Globus pallidus (tissue), 1 donor: ENCODE measurements around the gene TRIM7.

Experiments
- DNase-seq: peaks from one replicate; pipeline ENCODE4 v3.0.0-alpha.2; 2015; ENCODE audit warnings: low spot score

TRIM7 gene

DNA sequence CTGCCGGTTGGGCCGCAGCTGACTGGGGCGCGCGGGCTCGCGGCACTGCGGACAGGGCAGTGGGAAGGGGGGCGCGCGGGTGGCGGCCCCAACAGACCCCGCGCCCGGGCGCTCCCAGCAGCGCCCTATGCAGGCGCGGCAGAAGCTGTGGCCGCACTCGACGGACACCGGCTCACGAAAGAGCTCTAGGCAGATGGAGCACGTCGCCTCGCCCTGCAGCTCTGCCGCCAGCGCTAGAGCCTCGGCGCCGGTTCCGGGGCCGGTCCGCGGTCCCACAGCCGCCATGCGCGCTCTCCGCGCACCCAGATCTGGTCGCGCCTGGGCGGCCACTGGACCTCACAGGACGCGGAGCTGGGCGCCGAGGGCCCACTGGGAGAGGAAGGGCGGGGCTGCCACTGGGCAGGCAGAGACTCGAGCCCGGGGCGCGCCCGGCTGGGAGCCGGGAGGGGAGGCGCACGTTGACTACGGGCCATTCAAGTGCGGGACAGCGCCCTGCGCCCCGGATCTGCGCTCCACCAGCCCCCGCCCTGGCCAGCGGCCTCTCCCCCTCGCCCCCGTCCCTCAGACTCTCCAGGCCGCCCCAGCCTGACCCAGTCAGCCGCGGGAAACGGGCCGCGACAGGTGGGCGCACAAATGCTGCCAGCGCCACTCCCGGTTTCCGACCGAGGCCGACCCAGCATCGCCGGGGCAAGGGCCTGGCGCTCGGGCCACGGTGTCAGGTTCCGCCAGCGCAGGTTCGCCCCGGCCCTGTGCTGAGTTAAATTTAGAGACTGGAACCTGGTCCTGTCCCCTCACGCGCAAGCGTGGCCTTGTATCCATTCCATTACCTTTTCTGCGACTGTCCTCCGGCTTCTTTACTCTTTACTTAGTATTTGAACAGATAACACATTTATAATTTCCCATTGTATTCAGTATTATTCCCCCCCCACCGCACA, at the start of gene TRIM7:
TRIM7 (minus strand) TSS at position 371 of the 935 bp plus-strand sequence; CDS start at position 285, 86 bp downstream.
- no peak for DNase-seq

GRCh38 chr5:181248277-181248676, 43.3 kb upstream of the TRIM7 start:
- no peak for DNase-seq

DNA sequence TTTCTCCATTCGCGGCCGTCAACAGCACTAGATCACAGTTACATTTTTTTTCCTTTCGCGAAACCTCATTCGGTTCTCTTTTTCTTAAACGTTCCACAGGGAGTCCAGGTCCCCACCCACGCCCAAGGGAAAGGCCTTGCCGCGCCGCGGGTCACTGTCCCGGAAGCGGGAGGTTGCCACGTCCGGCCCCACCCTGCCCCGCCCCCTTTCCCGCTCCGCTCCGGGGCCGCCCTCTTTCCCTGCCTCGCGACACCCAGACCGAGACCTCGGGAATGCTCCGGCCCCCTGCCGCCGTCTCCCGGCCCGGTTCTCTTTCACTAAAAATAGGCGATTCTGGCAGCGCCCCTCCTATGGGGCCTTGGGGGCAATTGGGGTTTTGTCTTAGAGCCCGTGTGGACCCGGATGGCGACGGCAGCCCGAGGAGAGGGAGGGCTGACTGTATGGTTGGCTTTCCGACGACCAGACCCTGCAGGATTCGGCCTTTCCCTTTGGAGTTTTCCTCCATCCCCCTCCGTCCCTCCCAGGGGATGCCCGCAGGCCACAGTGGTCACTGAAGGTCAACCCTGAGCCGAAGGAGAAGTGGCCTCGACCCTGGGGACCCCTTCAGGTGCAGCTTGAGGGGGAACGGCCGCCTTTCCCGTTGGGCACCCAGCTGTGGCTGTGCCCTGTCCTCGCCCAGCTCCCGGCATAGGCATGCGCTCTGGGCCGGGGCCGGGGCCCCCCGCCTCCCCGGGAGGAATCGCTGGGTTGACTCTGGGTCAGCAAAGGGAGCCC, 41.5 kb upstream of the TRIM7 start:
- peak; percentile 87 for DNase-seq

GRCh38 chr5:181245427-181246275, 40.7 kb upstream of the TRIM7 start:
- DNase-seq = no peak

GRCh38 chr5:181243564-181244343, 38.8 kb upstream of the TRIM7 start, which contains the start of gene RACK1:
Gene RACK1, minus strand, starts transcription at chr5:181243906. Its CDS starts 106 bp downstream, at chr5:181243800.
- peak; percentile 94 for DNase-seq

- no peak for DNase-seq
Measured at GRCh38 chr5:181243018-181243563, 38.1 kb upstream of the TRIM7 start.

DNA sequence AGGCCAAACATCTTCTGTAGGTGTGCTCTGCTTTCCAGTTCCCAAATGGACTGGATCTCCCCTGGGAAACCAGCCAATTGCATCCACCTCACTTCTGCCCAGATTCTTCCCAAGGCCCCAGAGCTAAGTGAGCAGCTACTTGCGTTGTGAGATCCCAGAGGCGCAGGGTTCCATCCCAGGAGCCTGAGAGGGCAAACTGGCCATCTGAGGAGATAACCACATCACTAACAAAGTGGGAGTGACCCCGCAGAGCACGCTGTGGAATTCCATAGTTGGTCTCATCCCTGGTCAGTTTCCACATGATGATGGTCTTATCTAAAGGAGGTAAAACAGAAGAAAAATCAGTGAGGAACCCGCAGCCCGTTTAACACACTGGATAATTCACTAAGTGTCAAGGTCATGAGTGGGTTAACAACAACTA, 37.0 kb upstream of the TRIM7 start:
- DNase-seq = no peak

DNA sequence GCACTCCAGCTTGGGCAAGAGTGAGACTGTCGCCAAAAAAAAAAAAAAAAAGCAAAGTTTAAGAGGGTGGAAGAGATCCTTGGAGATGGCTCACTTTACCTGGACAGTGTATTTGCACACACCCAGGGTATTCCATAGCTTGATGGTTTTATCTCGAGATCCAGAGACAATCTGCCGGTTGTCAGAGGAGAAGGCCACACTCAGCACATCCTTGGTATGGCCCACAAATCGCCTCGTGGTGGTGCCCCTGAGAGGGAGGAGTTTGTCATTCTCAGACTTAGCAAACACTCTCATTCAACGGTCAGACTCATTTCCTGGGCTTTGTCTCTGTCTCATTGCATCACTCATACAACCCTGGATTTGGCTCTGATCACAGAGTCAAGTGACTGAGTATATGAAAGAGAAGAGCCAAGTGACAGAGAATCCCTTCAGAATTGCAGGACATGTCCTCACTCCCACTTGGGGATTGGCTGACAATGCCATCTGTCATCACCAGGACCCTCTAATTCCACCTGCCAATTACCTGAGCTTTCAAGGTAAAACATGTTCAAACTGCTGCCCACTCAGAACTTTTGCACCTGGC, 36.5 kb upstream of the TRIM7 start:
- no peak for DNase-seq

GRCh38 chr5:181239062-181239663, 34.2 kb upstream of the TRIM7 start:
- no peak for DNase-seq

GRCh38 chr5:181237729-181238385, 32.9 kb upstream of the TRIM7 start:
- DNase-seq = no peak

GRCh38 chr5:181236954-181237641, 32.1 kb upstream of the TRIM7 start:
- DNase-seq = no peak

GRCh38 chr5:181236471-181236870, 31.5 kb upstream of the TRIM7 start:
- DNase-seq = no peak

DNA sequence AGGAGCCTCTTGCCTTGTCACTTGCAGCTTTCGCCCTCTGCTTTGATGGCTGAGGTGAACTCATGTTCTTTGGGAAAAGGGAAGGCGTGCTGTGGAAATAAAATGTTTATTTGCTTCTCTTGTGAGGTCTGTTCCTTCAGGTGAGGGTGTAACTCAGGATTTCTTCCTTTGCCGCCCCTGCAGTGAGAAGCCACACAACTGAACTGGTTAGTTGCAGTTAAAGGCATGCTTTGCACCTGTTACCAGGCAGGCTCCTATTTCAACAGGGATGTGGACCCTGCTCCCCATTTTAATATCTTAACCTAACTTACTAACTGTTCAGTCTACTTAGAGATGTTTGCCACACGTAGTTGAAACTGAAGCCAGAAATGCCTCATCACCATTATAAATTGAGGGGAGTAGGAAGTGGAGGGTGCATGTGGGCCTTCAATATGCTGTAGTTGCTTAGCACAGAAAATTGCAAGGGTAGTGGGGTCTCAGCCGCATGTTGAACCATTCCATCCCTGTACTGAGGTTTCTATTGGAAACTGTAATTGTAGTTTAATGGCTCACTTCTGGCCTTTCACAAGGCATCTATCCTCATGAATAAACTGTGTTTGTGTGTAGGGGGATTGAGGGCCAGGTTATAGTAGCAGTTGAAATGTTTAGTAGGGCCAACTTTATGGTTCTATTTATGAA, 30.8 kb upstream of the TRIM7 start:
- DNase-seq = no peak

DNA sequence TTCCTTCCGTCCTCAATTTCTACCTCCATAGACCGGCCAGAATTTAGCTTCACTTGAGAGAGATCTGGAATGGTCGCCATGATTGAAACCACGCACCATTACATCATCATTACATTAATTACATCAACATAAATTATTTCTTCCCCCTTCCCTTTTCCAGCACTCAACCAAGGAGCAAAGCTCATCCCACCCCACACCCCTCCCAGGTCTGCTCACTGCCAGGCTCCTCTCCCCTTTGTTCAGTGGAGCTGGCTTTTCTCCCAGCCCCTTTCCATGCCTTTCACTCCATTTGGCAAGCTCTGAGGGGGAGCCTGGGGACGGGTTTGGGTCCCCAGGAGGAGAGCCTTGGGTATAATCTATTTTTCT, 30.3 kb upstream of the TRIM7 start:
- no peak for DNase-seq

DNA sequence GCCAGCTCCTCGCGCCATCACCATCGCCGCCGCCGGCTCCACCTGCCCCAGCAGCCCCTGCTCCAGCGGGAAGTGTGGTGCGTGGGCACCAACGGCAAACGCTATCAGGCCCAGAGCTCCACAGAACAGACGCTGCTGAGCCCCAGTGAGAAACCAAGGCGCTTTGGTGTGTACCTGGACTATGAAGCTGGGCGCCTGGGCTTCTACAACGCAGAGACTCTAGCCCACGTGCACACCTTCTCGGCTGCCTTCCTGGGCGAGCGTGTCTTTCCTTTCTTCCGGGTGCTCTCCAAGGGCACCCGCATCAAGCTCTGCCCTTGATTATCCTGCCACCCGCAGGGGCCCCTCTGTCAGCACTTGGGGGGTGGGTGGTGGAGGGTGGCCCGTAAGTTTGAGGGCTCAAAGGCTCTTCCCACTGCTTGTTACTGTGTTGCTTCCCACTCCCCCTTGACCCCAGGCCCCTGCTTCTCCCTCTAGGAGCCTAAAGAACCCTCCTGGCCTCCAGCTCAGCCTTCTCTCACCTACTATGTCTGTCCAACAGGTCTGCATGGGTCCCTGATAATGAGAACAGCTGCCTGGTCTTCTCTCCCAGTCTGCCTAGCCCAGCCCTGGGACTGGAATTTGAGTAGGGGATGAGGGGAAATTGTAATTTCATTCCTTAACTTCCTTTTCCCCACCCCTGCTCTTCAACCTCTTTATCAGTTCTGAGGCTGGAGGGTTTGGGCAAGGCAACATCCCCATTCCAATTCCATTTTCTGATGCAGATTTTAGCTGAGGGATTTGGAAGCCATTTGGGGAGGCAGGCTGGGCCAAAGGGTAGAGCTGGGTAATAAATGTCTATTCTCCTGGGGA, 29.7 kb upstream of the TRIM7 start:
- DNase-seq = no peak

- DNase-seq = no peak
Measured at GRCh38 chr5:181233801-181234454, 28.9 kb upstream of the TRIM7 start.
